B cell (primary cell): ENCODE results near the gene PRKCA.

Experiments used
- CTCF ChIP-seq: fragments of 200-600 bp; IDR thresholded peaks from one replicate; pipeline ENCODE4 v1.8.0; 2022; ENCODE audit warnings: antibody characterized with exemption, mild to moderate bottlenecking
- EZH2 ChIP-seq: IDR thresholded peaks from 2 replicates; pipeline ENCODE4 v1.6.1; 2012; ENCODE audit warnings: borderline replicate concordance, low read depth, mild to moderate bottlenecking, moderate library complexity, low read length; ENCODE audit not compliant: insufficient read depth, poor library complexity, severe bottlenecking

DNA sequence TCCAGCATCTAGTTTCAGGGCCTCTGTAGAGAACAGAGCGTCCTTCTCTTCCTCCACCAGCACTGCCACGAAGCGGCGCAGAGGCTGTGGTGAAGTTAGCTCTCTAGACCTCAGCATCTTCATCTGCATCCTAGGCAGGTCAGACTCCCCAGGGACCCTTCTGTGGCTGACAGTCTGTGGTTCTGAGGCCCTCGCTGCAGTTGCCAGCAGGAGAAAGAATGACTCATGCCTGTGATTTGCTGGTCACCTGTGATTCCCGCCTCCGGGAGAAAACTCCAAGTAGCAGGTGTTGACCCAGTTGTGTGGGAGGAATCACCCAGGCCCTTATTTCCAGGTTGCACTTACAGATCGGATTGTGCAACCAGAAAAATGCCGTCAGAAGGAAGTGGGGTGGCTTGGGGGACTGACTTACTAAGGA is 415.2 kb downstream of the PRKCA start:
- TF ChIP-seq CTCF (no peak), EZH2 (no peak)
